Prostate gland (tissue), 2 donors: ENCODE data around the gene CHTF8.

Experiments
- CTCF ChIP-seq, 4 experiments: fragments of 200-600 bp in 2 of 4; fragments of 450-650 bp in 2 of 4; sonication (generic) in 2 of 4; IDR thresholded peaks; 1 replicate in 3 of 4; 2 replicates in 1 of 4; pipeline ENCODE4 v1.5.1; 2016 to 2019; ENCODE audit warnings: antibody characterized with exemption in 4 of 4, mild to moderate bottlenecking in 2 of 4, moderate library complexity in 2 of 4
- POLR2A ChIP-seq: fragments of 450-650 bp; IDR thresholded peaks from one replicate; pipeline ENCODE4 v1.6.1; 2016; ENCODE audit warnings: antibody characterized with exemption, mild to moderate bottlenecking
- POLR2AphosphoS5 ChIP-seq: sonication (generic); formaldehyde crosslinking; IDR thresholded peaks from one replicate; pipeline ENCODE4 v1.6.1; 2017; ENCODE audit warnings: antibody characterized with exemption

DNA sequence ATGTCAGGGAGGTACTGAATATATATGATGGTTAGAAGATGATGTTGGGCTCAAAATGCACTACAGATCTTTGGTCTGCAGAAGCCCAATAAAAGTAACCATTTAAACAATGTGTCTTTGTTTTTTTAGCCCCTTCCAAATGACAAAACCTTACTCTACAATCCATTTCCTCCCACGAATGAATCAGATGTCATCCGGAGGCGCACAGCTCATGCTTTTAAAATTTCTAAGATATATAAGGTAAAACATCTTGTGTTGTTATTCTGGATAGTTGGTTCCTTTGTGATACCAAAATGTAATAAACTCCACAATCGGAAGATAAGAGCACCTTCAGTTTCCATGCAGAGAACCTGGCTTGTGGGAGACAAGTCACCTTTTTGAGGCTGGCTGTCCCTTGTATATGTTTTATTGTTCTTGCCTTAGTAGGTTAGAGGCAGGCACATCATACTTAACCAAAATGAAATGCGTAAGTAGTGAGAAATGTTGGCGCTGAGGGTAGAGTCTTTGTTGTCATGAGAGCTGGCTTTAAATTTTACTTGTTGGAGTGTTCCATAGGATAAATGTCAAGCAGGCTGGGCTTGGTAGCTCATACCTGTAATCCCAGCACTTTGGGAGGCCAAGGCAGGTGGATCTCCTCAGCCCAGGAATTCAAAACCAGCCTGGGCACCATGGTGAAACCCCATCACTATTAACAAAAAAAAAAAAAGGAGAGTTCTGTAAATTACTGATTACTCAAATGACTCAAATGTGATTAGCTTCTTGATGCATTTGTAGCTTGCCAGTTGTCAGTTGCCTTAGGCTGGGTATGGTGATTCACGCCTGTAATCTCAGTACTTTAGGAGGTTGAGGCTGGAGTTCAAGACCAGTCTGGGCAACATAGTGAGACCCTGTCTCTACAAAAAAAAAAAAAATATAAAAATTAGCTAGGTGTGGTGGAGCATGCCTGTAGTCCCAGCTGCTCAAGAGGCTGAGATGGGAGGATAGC is 34.9 kb upstream of the CHTF8 start:
- TF ChIP-seq CTCF (IDR thresholded peaks at IDR 0.05) (no peak), POLR2A (no peak), POLR2AphosphoS5 (no peak)
